Adrenal gland (tissue), 12 donors: ENCODE measurements around the gene ERBIN. TPM values are rescaled to one million over a fixed set of nuclear protein-coding genes. Genes with fewer than 3 reads are reported as not detected.

Source experiments
- DNase-seq, 7 donors: peaks; one replicate each; pipeline ENCODE4 v3.0.0-alpha.2; 2019 to 2020
- H3K27ac ChIP-seq, 5 donors: fragments of 200-600 bp; sonication (generic) in 4 of 5; 1 replicate in 3 of 5; 2 replicates in 2 of 5; pipeline versions ENCODE4 v1.5.1 to v1.8.0; 2016 to 2020; ENCODE audit warnings: mild to moderate bottlenecking in 1 of 5
- H3K27me3 ChIP-seq: fragments of 200-600 bp; 2 replicates; pipeline ENCODE4 v1.8.0; 2021
- H3K36me3 ChIP-seq, 2 donors: fragments of 200-600 bp; replicated peaks in 1 of 2; 1 replicate in 1 of 2; 2 replicates in 1 of 2; pipeline versions ENCODE4 v1.5.1 to v1.8.0; 2018 to 2022
- H3K4me1 ChIP-seq, 2 donors: fragments of 200-600 bp; replicated peaks in 1 of 2; 1 replicate in 1 of 2; 2 replicates in 1 of 2; pipeline versions ENCODE4 v1.5.1 to v1.8.0; 2018 to 2021
- H3K4me3 ChIP-seq, 4 donors: fragments of 200-600 bp; sonication (generic) in 3 of 4; one replicate each; pipeline ENCODE4 v1.5.1; 2016 to 2018
- H3K9me3 ChIP-seq, 3 donors: fragments of 200-600 bp; sonication (generic) in 1 of 3; replicated peaks in 1 of 3; 1 replicate in 2 of 3; 2 replicates in 1 of 3; pipeline versions ENCODE4 v1.5.1 to v1.8.0; 2016 to 2021
- CTCF ChIP-seq, 6 experiments: fragments of 450-650 bp in 4 of 6; fragments of 200-600 bp in 2 of 6; sonication (generic) in 1 of 6; IDR thresholded peaks; 1 replicate in 5 of 6; 2 replicates in 1 of 6; pipeline versions ENCODE4 v1.5.1 to v1.8.0; 2016 to 2021; ENCODE audit warnings: antibody characterized with exemption in 6 of 6, mild to moderate bottlenecking in 2 of 6, moderate library complexity in 1 of 6
- POLR2A ChIP-seq, 2 donors: fragments of 450-650 bp; IDR thresholded peaks; one replicate each; pipeline ENCODE4 v1.6.1; 2017; ENCODE audit warnings: antibody characterized with exemption in 2 of 2, mild to moderate bottlenecking in 2 of 2, moderate library complexity in 1 of 2
- WGBS, 4 donors: extraction: QIAGEN DNeasy Blood & Tissue Kit in 2 of 4; methylation state at CpG; one replicate each; pipeline versions ENCODE4 v1.1.5 to v1.1.7; 2013 to 2017; 5-methylcytosine and 5-hydroxymethylcytosine counted together
- intact Hi-C, 2 donors: fragments of 100-400 bp; cut with DNase I; formaldehyde crosslinking; loops; one replicate each; pipeline versions ENCODE4 v1.14.1 to v1.15.0; 2022 to 2023
- polyA plus RNA-seq, 3 donors: library from polyadenylated mRNA; stranded (reverse); fragments of 200-250 nt in 2 of 3; fragments of 350-450 nt in 1 of 3; fragmentation: Illumina TruSeq in 1 of 3; extraction: RNeasy Lipid Tissue Mini Kit (QIAGEN cat#74804) in 1 of 3; gene quantifications; one replicate each; pipeline ENCODE4 v1.2.3, GENCODE V29; 2013 to 2014
- total RNA-seq, 9 donors: library from RNA; depleted of rRNA in 4 of 9; stranded (reverse); fragments of >200 nt in 4 of 9; fragments of 120-200 nt in 1 of 9; fragmentation: NEBNext Ultra II Directional in 1 of 9; extraction: Animal tissue kit (Norgen Biotek cat#: 25700) in 1 of 9; gene quantifications; one replicate each; pipeline versions ENCODE4 v1.1.0 to v1.2.4, GENCODE V29; 2013 to 2023
- donor health status: healthy with polysubstance abuse.
- donor health status: Bipolar disorder and iron deficiency.
- donor health status: DM: yes; HTN: yes; CAD: no.
- donor health status: DM: no; HTN: no; CAD: no.
- donor health status: DM: no; HTN: no; CAD: no.
- donor health status: DM: yes; HTN: yes; CAD: no.

The ERBIN gene
- total and polyA plus RNA-seq, 12 donors = 10.7 to 74.0 (median 47.0) TPM

GRCh38 chr5:65987982-65988381 lies 61.6 kb downstream of the ERBIN start:
- no peak for TF ChIP-seq CTCF (IDR thresholded peaks at IDR 0.05)
- no peak for TF ChIP-seq POLR2A (IDR thresholded peaks at IDR 0.05)
- H3K9me3 ChIP-seq = no peaks in the 10 kb centered on the region
- intact Hi-C loops = no loop called here
- WGBS, 4 donors = 92 to 97% (median 96%) methylated on average over 4 of the region's 4 CpGs
- H3K36me3 ChIP-seq = peaks cover 0 to 4% of the 10 kb centered on the region in 2 donors
- H3K4me1 ChIP-seq = no peaks in the 10 kb centered on the region
- no peak overlapping the region for H3K27ac ChIP-seq
- DNase-seq = no peak
- no peaks in the 10 kb centered on the region for H3K27me3 ChIP-seq
- no peak overlapping the region for H3K4me3 ChIP-seq

- WGBS, 4 donors = 72 to 79% (median 78%) methylated on average over 4 of the region's 4 CpGs
Measured at GRCh38 chr5:65989158-65989557, 62.8 kb downstream of the ERBIN start.

GRCh38 chr5:65992630-65993029 lies 66.3 kb downstream of the ERBIN start:
- Histone ChIP-seq H3K4me3 (no peak overlapping the region), H3K36me3 (peaks cover 0 to 4% of the 10 kb centered on the region in 2 donors), H3K9me3 (no peaks in the 10 kb centered on the region), H3K4me1 (no peaks in the 10 kb centered on the region), H3K27ac (no peak overlapping the region), H3K27me3 (no peaks in the 10 kb centered on the region)
- no peak for DNase-seq
- TF ChIP-seq CTCF (IDR thresholded peaks at IDR 0.05) (no peak), POLR2A (IDR thresholded peaks at IDR 0.05) (no peak)
- intact Hi-C loops = no loop called here
- 89 to 91% (median 91%) methylated on average over 7 of the region's 7 CpGs for WGBS, 4 donors

More at GRCh38 chr5:65989158-65989557, 62.8 kb downstream of the ERBIN start:
- no peak overlapping the region for H3K4me3 ChIP-seq
- no peaks in the 10 kb centered on the region for H3K9me3 ChIP-seq
- H3K36me3 ChIP-seq = peaks cover 0 to 4% of the 10 kb centered on the region in 2 donors
- DNase-seq = no peak
- no peak overlapping the region for H3K27ac ChIP-seq
- H3K27me3 ChIP-seq = no peaks in the 10 kb centered on the region
- intact Hi-C loops = no loop called here
- no peaks in the 10 kb centered on the region for H3K4me1 ChIP-seq
- no peak for TF ChIP-seq CTCF (IDR thresholded peaks at IDR 0.05)
- TF ChIP-seq POLR2A (IDR thresholded peaks at IDR 0.05) = no peak

DNA sequence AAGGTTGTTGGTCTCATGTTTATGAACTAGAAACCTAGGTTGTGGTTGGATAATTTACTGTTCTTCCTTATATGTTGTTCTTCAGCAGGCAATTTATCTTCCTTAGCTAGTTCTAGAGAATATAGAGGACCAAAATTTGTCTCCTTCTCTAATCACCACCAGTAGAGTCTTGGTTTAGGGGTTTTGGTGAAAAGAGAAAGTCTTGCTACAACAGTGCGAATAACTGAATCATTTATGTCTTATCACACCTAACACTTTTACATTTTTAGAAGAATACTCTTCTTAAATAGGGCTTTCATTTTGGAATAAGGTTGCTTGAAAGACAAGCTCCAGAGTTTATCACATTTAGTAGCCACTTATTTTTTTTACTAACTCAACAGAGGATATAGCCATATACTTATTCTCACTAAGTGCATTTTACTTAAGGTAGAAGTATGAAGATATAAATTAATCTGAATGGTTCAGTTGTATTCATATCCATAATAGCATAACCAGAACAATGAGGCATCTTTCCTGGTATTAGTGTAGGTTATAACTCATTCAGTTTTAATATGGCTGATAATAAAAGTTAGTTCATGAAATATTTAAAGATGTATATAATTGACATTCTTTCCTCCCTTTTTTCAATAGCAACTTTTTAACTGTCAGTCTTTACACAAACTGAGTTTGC lies 67.9 kb downstream of the ERBIN start:
- no peaks in the 10 kb centered on the region for H3K9me3 ChIP-seq
- intact Hi-C loops = no loop called here
- DNase-seq = no peak
- no peaks in the 10 kb centered on the region for H3K27me3 ChIP-seq
- no peak overlapping the region for H3K27ac ChIP-seq
- TF ChIP-seq CTCF (IDR thresholded peaks at IDR 0.05) = no peak
- TF ChIP-seq POLR2A (IDR thresholded peaks at IDR 0.05) = no peak
- WGBS, 4 donors = 92 to 100% (median 92%) methylated on average over 1 of the region's 1 CpG
- peaks cover 0 to 4% of the 10 kb centered on the region in 2 donors for H3K36me3 ChIP-seq
- no peaks in the 10 kb centered on the region for H3K4me1 ChIP-seq
- no peak overlapping the region for H3K4me3 ChIP-seq
